OCI-LY3 (cell line): ENCODE measurements around the gene ACOXL.

Experiments used
- CTCF ChIP-seq: fragments of 200-600, 300-600 bp; sonication (generic); IDR thresholded peaks from 2 replicates; pipeline ENCODE4 v1.5.1; 2014; ENCODE audit warnings: antibody characterized with exemption, low read length, low read depth
- EZH2phosphoT487 ChIP-seq: fragments of 200-600 bp; shearing (Covaris generic); IDR thresholded peaks from 2 replicates; pipeline ENCODE4 v1.6.1; 2018; ENCODE audit warnings: antibody characterized with exemption, mixed run types, low read depth

- no peak for TF ChIP-seq CTCF
- no peak for TF ChIP-seq EZH2phosphoT487
Observed at GRCh38 chr2:110998311-110998710, 265.9 kb downstream of the ACOXL start.
